ENCODE results near the gene CTAG1A. TPM values are rescaled to one million over a fixed set of nuclear protein-coding genes. Genes with fewer than 3 reads are reported as not detected.

CTAG1A gene
- total RNA-seq, 1 experiment from 2014 or later = not detected

DNA sequence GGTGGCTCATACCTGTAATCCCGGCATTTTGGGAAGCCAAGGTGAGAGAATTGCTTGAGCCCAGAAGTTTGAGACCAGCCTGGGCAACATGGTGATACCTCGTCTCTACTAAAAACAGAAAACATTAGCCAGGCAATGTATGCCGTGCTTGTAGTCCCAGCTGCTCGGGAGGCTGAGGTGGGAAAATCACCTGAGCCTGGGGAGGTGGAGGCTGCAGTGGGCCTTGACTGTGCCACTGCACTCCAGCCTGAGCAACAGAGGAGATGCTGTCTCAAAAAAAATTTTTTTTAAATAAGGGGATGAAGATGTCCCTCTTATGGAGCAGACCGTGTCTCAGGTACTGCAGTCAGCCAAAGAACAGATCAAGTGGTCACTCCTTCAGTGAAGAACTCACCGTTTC is 20.6 kb downstream of the CTAG1A start:
- BruUV-seq (replicated peaks) = no TSS peak
- CTCF ChIA-PET = no interaction called here

More for the DNA sequence above, 20.6 kb downstream of the CTAG1A start:
- H3K36me3 ChIP-seq (ENCODE audit: control insufficient read depth in 1 of 2, insufficient read depth in 2 of 2, low read length in 2 of 2) = no peaks in the 10 kb centered on the region
- POLR2A ChIA-PET = no interaction called here
- H3K4me2 ChIP-seq (ENCODE audit: low read length) = no peak overlapping the region
- RAD21 ChIA-PET (ENCODE audit: low non-redundant PET in 1 of 2, low total read pairs in 2 of 2, uncharacterized antibody in 2 of 2, unreplicated experiment in 2 of 2) = no interaction called here
- no peak overlapping the region for H2AFZ ChIP-seq (ENCODE audit: low read depth, low read length, poor library complexity, severe bottlenecking)
- H3K27me3 ChIP-seq (ENCODE audit: insufficient read depth, low read length) = no peaks in the 10 kb centered on the region
- H3K4me3 ChIP-seq (replicated peaks in 1 of 2; ENCODE audit: low read depth in 1 of 2, low read length in 2 of 2) = no peak overlapping the region
- H4K20me1 ChIP-seq (ENCODE audit: insufficient read depth) = no peaks in the 10 kb centered on the region
- no peak for TF ChIP-seq JUND (IDR thresholded peaks at IDR 0.05)
- TF ChIP-seq, protein P1, sequence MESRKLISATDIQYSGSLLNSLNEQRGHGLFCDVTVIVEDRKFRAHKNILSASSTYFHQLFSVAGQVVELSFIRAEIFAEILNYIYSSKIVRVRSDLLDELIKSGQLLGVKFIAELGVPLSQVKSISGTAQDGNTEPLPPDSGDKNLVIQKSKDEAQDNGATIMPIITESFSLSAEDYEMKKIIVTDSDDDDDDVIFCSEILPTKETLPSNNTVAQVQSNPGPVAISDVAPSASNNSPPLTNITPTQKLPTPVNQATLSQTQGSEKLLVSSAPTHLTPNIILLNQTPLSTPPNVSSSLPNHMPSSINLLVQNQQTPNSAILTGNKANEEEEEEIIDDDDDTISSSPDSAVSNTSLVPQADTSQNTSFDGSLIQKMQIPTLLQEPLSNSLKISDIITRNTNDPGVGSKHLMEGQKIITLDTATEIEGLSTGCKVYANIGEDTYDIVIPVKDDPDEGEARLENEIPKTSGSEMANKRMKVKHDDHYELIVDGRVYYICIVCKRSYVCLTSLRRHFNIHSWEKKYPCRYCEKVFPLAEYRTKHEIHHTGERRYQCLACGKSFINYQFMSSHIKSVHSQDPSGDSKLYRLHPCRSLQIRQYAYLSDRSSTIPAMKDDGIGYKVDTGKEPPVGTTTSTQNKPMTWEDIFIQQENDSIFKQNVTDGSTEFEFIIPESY (IDR thresholded peaks at IDR 0.05; ENCODE audit: extremely low read depth, insufficient replicate concordance, low read length) = no peak
- no peak for TF ChIP-seq CEBPB (IDR thresholded peaks at IDR 0.05; ENCODE audit: low read depth)
- TF ChIP-seq SIN3A (IDR thresholded peaks at IDR 0.05; ENCODE audit: low read depth) = no peak
- TF ChIP-seq SRF (IDR thresholded peaks at IDR 0.05; ENCODE audit: low read depth) = no peak
- TF ChIP-seq, protein P2, sequence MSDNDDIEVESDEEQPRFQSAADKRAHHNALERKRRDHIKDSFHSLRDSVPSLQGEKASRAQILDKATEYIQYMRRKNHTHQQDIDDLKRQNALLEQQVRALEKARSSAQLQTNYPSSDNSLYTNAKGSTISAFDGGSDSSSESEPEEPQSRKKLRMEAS (IDR thresholded peaks at IDR 0.05) = no peak
- TF ChIP-seq, protein P3, sequence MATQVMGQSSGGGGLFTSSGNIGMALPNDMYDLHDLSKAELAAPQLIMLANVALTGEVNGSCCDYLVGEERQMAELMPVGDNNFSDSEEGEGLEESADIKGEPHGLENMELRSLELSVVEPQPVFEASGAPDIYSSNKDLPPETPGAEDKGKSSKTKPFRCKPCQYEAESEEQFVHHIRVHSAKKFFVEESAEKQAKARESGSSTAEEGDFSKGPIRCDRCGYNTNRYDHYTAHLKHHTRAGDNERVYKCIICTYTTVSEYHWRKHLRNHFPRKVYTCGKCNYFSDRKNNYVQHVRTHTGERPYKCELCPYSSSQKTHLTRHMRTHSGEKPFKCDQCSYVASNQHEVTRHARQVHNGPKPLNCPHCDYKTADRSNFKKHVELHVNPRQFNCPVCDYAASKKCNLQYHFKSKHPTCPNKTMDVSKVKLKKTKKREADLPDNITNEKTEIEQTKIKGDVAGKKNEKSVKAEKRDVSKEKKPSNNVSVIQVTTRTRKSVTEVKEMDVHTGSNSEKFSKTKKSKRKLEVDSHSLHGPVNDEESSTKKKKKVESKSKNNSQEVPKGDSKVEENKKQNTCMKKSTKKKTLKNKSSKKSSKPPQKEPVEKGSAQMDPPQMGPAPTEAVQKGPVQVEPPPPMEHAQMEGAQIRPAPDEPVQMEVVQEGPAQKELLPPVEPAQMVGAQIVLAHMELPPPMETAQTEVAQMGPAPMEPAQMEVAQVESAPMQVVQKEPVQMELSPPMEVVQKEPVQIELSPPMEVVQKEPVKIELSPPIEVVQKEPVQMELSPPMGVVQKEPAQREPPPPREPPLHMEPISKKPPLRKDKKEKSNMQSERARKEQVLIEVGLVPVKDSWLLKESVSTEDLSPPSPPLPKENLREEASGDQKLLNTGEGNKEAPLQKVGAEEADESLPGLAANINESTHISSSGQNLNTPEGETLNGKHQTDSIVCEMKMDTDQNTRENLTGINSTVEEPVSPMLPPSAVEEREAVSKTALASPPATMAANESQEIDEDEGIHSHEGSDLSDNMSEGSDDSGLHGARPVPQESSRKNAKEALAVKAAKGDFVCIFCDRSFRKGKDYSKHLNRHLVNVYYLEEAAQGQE (IDR thresholded peaks at IDR 0.05; ENCODE audit: low read depth) = no peak
- no peak for TF ChIP-seq RAD21 (IDR thresholded peaks at IDR 0.05; ENCODE audit: low read depth)
- TF ChIP-seq SP1 (IDR thresholded peaks at IDR 0.05; ENCODE audit: low read depth) = no peak
- TF ChIP-seq FOSL1 (IDR thresholded peaks at IDR 0.05; ENCODE audit: low read depth) = no peak
- TF ChIP-seq CBX3 (IDR thresholded peaks at IDR 0.05; ENCODE audit: low read depth) = no peak
- TF ChIP-seq EGR1 (IDR thresholded peaks at IDR 0.05; ENCODE audit: low read depth) = no peak
- TF ChIP-seq EZH2phosphoT487 (IDR thresholded peaks at IDR 0.05; ENCODE audit: borderline replicate concordance) = no peak
- no peak for TF ChIP-seq EZH2 (IDR thresholded peaks at IDR 0.05)
- TF ChIP-seq YY1 (IDR thresholded peaks at IDR 0.05; ENCODE audit: extremely low read depth, insufficient replicate concordance, low read depth, low read length) = no peak
- TF ChIP-seq, protein P4, sequence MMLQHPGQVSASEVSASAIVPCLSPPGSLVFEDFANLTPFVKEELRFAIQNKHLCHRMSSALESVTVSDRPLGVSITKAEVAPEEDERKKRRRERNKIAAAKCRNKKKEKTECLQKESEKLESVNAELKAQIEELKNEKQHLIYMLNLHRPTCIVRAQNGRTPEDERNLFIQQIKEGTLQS (IDR thresholded peaks at IDR 0.05) = no peak
- TF ChIP-seq, protein P5, sequence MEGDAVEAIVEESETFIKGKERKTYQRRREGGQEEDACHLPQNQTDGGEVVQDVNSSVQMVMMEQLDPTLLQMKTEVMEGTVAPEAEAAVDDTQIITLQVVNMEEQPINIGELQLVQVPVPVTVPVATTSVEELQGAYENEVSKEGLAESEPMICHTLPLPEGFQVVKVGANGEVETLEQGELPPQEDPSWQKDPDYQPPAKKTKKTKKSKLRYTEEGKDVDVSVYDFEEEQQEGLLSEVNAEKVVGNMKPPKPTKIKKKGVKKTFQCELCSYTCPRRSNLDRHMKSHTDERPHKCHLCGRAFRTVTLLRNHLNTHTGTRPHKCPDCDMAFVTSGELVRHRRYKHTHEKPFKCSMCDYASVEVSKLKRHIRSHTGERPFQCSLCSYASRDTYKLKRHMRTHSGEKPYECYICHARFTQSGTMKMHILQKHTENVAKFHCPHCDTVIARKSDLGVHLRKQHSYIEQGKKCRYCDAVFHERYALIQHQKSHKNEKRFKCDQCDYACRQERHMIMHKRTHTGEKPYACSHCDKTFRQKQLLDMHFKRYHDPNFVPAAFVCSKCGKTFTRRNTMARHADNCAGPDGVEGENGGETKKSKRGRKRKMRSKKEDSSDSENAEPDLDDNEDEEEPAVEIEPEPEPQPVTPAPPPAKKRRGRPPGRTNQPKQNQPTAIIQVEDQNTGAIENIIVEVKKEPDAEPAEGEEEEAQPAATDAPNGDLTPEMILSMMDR (IDR thresholded peaks at IDR 0.05 in 2 of 3, conservative IDR thresholded peaks at IDR 0.05 in 1 of 3; ENCODE audit: borderline replicate concordance in 1 of 3, insufficient read depth in 1 of 3, low read depth in 2 of 3, low read length in 2 of 3) = no peak
- TF ChIP-seq ELF1 (IDR thresholded peaks at IDR 0.05; ENCODE audit: borderline replicate concordance, low read depth) = no peak
- TF ChIP-seq TCF7L2 (IDR thresholded peaks at IDR 0.05; ENCODE audit: borderline replicate concordance, extremely low read depth, insufficient read depth, insufficient read length) = no peak
- H3K79me2 ChIP-seq (ENCODE audit: insufficient read depth, low read length) = no peaks in the 10 kb centered on the region
- H3K9me2 ChIP-seq (ENCODE audit: insufficient read depth) = no peaks in the 10 kb centered on the region
- DNase-seq (ENCODE audit: low read depth, low spot score) (no peak), ATAC-seq (no peak)
- intact Hi-C loops (cut with micrococcal nuclease) = no loop called here
- H3K27ac ChIP-seq (ENCODE audit: low read depth, low read length) = no peak overlapping the region
- H3K9ac ChIP-seq (ENCODE audit: low read length) = no peak overlapping the region
- H3K9me3 ChIP-seq (ENCODE audit: control insufficient read depth in 1 of 2, insufficient read depth in 1 of 2, low read depth in 1 of 2, low read length in 2 of 2) = no peaks in the 10 kb centered on the region
- H3K4me1 ChIP-seq (ENCODE audit: control insufficient read depth in 1 of 2, insufficient read depth in 2 of 2, low read length in 2 of 2) = peaks cover 23 to 25% of the 10 kb centered on the region in 2 experiments
